ENCODE results near the gene AATF. TPM values are rescaled to one million over a fixed set of nuclear protein-coding genes. Genes with fewer than 3 reads are reported as not detected.
A peak's percentile ranks its signal among the peaks of the same experiment; 100 is the strongest.

The AATF gene
- total RNA-seq, 1 donor from 2014 or later, result 28.9 TPM

GRCh38 chr17:37081287-37081686, 132.5 kb downstream of the AATF start:
- H3K36me3 ChIP-seq, result peaks cover 5% of the 10 kb centered on the region
- no peak overlapping the region for H3K4me3 ChIP-seq
- H3K4me2 ChIP-seq, result no peak overlapping the region
- H3K79me2 ChIP-seq (ENCODE audit: low read depth), result no peaks in the 10 kb centered on the region
- Mint-ChIP-seq H3K27me3 (ENCODE audit: insufficient read depth, low read depth) (peaks cover 6% of the 10 kb centered on the region), H3K4me1 (peaks cover 3% of the 10 kb centered on the region), H3K27ac (no peak overlapping the region), H3K9me3 (peaks cover 11% of the 10 kb centered on the region), H3K4me3 (no peak overlapping the region), H3K36me3 (peaks cover 16% of the 10 kb centered on the region)
- H3F3A ChIP-seq (ENCODE audit: low read depth), result peaks cover 6% of the 10 kb centered on the region
- H3K27ac ChIP-seq, result no peak overlapping the region
- DNase-seq (ENCODE audit: low spot score), result no peak
- no peaks in the 10 kb centered on the region for H4K20me1 ChIP-seq (ENCODE audit: low read depth)
- no peaks in the 10 kb centered on the region for H3K27me3 ChIP-seq
- H2AFZ ChIP-seq (replicated peaks), result no peak overlapping the region
- H3K4me1 ChIP-seq, result peaks cover 18% of the 10 kb centered on the region
- no peak overlapping the region for H3K9ac ChIP-seq
- H3K9me3 ChIP-seq (ENCODE audit: low read depth), result no peaks in the 10 kb centered on the region
- TF ChIP-seq EZH2 (IDR thresholded peaks at IDR 0.05) (no peak), EZH2phosphoT487 (IDR thresholded peaks at IDR 0.05) (no peak), CTCF (IDR thresholded peaks at IDR 0.05) (no peak)

GRCh38 chr17:37082311-37082860, 133.6 kb downstream of the AATF start:
- peaks cover 6% of the 10 kb centered on the region for H3F3A ChIP-seq (ENCODE audit: low read depth)
- H3K27ac Mint-ChIP-seq, result peak overlapping the region; percentile 91
- no peaks in the 10 kb centered on the region for H4K20me1 ChIP-seq (ENCODE audit: low read depth)
- TF ChIP-seq EZH2 (IDR thresholded peaks at IDR 0.05) (no peak), EZH2phosphoT487 (IDR thresholded peaks at IDR 0.05) (no peak), CTCF (IDR thresholded peaks at IDR 0.05) (no peak)
- H3K27ac ChIP-seq, result no peak overlapping the region
- H3K4me1 Mint-ChIP-seq, result peaks cover 3% of the 10 kb centered on the region
- no peak overlapping the region for H3K9ac ChIP-seq
- H3K9me3 Mint-ChIP-seq, result peaks cover 11% of the 10 kb centered on the region
- H3K27me3 Mint-ChIP-seq (ENCODE audit: insufficient read depth, low read depth), result peaks cover 6% of the 10 kb centered on the region
- no peak overlapping the region for H3K4me2 ChIP-seq
- no peaks in the 10 kb centered on the region for H3K27me3 ChIP-seq
- no peaks in the 10 kb centered on the region for H3K79me2 ChIP-seq (ENCODE audit: low read depth)
- no peak overlapping the region for H3K4me3 ChIP-seq
- peaks cover 24% of the 10 kb centered on the region for H3K36me3 Mint-ChIP-seq
- no peak overlapping the region for H2AFZ ChIP-seq (replicated peaks)
- H3K4me3 Mint-ChIP-seq, result no peak overlapping the region
- H3K36me3 ChIP-seq, result peaks cover 8% of the 10 kb centered on the region
- DNase-seq (ENCODE audit: low spot score), result no peak
- peaks cover 18% of the 10 kb centered on the region for H3K4me1 ChIP-seq
- H3K9me3 ChIP-seq (ENCODE audit: low read depth), result no peaks in the 10 kb centered on the region

GRCh38 chr17:37082985-37083384, 134.2 kb downstream of the AATF start:
- H3K9me3 ChIP-seq (ENCODE audit: low read depth), result no peaks in the 10 kb centered on the region
- H3K27ac ChIP-seq, result no peak overlapping the region
- Mint-ChIP-seq H3K27me3 (ENCODE audit: insufficient read depth, low read depth) (peaks cover 6% of the 10 kb centered on the region), H3K36me3 (peaks cover 24% of the 10 kb centered on the region), H3K4me1 (peaks cover 8% of the 10 kb centered on the region), H3K4me3 (no peak overlapping the region), H3K9me3 (peaks cover 11% of the 10 kb centered on the region), H3K27ac (no peak overlapping the region)
- H3K79me2 ChIP-seq (ENCODE audit: low read depth), result no peaks in the 10 kb centered on the region
- no peak overlapping the region for H3K4me2 ChIP-seq
- no peak overlapping the region for H3K9ac ChIP-seq
- H2AFZ ChIP-seq (replicated peaks), result no peak overlapping the region
- DNase-seq (ENCODE audit: low spot score), result no peak
- H3K4me1 ChIP-seq, result peaks cover 18% of the 10 kb centered on the region
- H3K36me3 ChIP-seq, result peaks cover 8% of the 10 kb centered on the region
- no peaks in the 10 kb centered on the region for H3K27me3 ChIP-seq
- no peaks in the 10 kb centered on the region for H4K20me1 ChIP-seq (ENCODE audit: low read depth)
- no peak for TF ChIP-seq EZH2 (IDR thresholded peaks at IDR 0.05)
- TF ChIP-seq CTCF (IDR thresholded peaks at IDR 0.05), result no peak
- TF ChIP-seq EZH2phosphoT487 (IDR thresholded peaks at IDR 0.05), result no peak
- H3F3A ChIP-seq (ENCODE audit: low read depth), result peaks cover 6% of the 10 kb centered on the region
- no peak overlapping the region for H3K4me3 ChIP-seq
